Pericardium fibroblast (primary cell): ENCODE data around the gene FAM47B. TPM values are rescaled to one million over a fixed set of nuclear protein-coding genes. Genes with fewer than 3 reads are reported as not detected.

Experiments
- total RNA-seq: library from RNA; depleted of rRNA; stranded (reverse); fragments of >200 nt; gene quantifications from 2 replicates; pipeline ENCODE4 v1.2.3, GENCODE V29; 2015

FAM47B gene
- total RNA-seq = not detected in 2 replicates

GRCh38 chrX:34942496-34942895 lies at the start of gene FAM47B:
Gene FAM47B (plus strand): TSS chrX:34942796. CDS start chrX:34942832, 36 bp downstream.

